NCI-H510A treated with DMSO at 0.1 percent for 48 hours (cell line): ENCODE results near the gene PIK3C2B.
"Not testable (repeated sequence)": the region's sequence is repeated elsewhere in the genome, so short reads cannot be mapped to it uniquely, and the experiment has no call there.

ENCODE experiments used
- DNase-seq: peaks from one replicate; lab custom pipeline; 2025; lab: John Stamatoyannopoulos, UW

Gene PIK3C2B, protein sequence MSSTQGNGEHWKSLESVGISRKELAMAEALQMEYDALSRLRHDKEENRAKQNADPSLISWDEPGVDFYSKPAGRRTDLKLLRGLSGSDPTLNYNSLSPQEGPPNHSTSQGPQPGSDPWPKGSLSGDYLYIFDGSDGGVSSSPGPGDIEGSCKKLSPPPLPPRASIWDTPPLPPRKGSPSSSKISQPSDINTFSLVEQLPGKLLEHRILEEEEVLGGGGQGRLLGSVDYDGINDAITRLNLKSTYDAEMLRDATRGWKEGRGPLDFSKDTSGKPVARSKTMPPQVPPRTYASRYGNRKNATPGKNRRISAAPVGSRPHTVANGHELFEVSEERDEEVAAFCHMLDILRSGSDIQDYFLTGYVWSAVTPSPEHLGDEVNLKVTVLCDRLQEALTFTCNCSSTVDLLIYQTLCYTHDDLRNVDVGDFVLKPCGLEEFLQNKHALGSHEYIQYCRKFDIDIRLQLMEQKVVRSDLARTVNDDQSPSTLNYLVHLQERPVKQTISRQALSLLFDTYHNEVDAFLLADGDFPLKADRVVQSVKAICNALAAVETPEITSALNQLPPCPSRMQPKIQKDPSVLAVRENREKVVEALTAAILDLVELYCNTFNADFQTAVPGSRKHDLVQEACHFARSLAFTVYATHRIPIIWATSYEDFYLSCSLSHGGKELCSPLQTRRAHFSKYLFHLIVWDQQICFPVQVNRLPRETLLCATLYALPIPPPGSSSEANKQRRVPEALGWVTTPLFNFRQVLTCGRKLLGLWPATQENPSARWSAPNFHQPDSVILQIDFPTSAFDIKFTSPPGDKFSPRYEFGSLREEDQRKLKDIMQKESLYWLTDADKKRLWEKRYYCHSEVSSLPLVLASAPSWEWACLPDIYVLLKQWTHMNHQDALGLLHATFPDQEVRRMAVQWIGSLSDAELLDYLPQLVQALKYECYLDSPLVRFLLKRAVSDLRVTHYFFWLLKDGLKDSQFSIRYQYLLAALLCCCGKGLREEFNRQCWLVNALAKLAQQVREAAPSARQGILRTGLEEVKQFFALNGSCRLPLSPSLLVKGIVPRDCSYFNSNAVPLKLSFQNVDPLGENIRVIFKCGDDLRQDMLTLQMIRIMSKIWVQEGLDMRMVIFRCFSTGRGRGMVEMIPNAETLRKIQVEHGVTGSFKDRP (N-terminal part only)

DNA sequence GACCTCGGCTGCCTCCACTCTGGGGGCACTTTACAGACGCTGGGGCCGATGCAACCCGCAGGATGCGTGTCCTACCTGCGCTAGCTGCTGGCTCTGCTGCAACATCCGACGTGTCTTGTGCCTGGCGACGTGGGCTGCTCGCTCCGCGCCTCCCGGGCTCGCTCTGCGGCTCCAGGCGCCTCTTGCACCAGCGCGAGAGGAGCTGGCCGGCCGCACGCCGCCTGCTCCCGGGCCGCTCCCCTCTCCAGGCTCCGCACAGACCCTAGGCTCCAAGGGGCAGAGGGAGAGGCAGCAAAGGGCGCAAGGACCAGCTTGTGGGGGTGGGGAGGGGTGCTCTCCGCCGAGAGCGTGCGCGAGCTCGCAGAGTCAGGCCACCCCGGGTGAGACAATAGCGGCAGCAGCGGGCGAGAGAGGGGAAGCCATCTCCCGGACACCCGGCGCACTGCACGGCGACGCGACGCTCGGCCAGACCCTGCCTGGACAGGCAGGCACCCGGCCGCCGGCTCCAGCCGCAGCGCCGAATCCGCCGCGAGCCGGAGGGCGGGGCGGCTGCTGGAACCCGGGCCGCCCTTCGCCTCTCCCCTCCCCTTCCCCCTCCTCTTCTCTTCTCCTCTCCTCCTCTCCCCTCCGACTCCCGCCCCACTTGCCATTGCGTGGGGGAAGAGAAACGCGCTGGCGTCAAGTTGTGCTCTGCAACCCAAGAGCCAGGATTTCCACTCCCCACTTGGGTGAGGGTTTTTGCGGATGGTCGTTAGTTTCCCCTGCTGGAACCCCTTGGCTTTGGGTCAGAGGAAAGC is at the start of gene PIK3C2B:
Gene PIK3C2B (minus strand): TSS at position 525 of the 797 bp plus-strand sequence. CDS start 25,003 bp downstream, outside the sequence.
- DNase-seq = peak; percentile 79

DNA sequence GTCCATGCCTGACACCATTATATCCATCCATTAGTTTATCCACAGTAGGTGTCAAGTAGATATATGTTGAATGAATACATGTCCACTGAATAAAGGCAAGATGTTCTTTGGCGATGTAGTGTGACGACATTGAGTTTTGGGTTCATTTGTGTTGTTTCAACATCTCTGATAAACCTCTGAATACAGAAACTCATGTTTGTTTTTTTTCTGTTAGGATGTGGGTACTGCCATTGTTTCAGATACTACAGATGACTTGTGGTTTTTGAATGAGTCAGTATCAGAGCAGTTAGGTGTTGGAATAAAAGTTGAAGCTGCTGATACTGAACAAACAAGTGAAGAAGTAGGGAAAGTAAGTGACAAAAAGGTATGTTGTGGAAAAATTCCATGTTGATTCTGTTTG is 49.7 kb upstream of the PIK3C2B start:
- DNase-seq = no peak

DNA sequence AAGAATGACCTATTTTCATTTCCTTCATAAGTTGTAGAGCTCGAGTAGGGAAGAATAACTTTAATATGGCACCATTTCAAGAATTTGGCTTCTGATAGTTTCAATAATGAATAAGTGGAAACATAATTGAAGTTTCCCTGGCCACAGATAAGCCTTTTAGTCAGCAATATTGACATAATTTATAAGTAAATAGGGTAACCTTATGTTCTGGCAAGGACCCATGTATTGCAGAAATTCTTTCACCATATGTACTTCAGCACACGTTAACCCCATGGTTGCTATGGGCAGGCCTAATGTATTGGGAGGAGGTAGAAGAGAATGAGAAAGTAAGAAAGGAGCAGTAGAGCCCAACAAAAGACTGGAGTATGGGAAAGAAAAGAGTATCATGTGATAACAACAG is 47.0 kb upstream of the PIK3C2B start:
- DNase-seq = no peak

DNA sequence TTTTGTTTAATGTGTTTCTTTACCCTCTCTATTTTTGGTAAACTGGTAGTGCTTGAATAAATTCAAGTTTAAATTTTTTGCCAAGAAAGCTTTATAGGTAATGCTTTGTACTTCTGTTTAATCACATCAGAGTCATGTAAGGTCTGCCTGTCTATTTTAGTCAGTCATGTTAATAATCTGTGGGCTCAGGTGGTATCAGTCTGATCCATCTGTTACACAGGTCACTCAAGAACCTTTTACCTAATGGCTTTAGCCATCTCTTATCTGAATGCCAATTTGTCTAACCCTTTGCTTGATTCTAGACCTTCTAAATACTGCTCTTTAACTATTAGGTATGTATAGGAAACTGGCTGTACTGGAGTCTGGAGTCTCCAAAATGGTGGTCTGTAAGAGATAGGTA is 38.2 kb upstream of the PIK3C2B start:
- no peak for DNase-seq

DNA sequence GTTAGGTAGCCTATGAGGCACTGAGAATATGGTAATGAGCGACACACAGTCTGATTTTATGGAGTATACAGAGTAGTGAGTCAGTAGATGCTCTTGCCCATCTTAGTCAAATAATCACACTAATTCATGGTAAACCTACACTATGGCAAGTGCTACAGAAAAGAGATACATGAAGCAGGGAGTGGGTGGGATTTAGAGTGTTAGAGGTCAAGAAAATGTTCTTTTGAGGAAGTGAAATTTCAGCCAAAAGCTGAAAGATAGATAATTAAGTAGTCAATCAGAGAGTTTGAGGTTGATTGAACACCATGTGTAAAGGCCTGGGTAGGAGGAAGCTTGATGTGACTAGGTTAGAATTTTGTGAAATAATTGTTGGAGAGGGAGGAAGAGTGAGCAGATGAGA is 36.3 kb upstream of the PIK3C2B start:
- DNase-seq = no peak

DNA sequence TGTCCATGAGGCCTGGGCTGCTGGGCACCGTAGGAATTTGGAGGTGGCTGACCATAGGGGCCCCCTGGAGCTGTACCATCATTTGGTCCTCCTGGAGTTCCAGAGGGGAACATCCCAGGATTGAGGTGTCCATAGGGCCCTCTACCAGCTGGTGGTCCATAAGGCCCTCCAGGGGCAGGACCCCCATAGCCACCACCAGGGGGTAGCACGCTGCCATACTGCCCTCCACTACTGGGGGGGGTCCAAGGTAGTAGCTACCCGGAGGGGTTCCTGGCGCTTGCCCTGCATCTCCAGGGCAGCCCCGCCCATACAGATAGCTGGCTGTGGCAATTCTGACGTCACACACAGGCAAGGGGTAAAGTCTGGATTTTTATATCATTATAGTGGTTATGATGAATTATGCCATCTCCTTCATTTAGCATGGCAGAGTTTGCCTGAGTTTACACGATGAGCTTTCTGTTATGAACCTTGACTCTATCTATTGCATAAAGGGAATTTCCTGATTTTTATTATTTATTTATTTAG is 34.8 kb upstream of the PIK3C2B start:
- DNase-seq = no peak

DNA sequence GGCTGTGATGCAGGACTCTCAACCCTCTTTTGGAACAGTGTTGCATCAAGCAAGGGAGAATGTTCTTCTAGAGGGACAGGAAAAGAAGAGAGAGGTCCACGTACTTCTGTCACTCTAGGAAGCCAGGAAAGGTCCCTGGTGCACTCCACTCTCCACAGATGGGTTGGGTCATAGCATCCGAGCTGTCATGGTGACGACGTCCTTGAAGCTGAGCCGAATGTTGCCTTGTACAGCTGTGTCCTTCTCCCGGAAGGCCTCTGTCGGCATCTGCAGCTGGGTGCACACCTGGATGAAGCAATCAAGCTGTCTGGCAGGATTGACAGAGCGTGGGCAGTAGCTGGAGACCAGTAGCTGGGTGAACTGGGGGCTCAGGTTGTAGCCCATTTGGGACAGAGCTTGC is 34.1 kb upstream of the PIK3C2B start:
- no peak for DNase-seq

DNA sequence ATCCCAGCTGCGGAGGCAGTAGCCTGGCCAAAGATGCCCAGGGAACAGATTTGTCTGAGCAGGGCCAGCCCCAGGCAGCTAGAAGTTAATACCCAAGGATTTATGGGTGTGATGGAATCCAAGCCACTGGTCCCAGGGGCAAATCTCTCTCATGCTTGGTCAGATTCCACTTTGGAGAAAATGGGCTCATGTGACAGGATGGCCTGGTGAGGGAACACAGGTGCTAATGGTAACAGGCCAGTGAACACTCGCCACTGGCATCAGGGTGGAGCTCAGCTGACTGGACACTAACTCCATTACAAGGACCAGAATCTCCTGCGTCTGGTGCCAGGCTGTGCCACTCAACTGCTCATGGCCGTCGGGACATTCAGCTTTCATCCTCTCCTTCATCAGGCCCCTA is 33.6 kb upstream of the PIK3C2B start:
- no peak for DNase-seq

DNA sequence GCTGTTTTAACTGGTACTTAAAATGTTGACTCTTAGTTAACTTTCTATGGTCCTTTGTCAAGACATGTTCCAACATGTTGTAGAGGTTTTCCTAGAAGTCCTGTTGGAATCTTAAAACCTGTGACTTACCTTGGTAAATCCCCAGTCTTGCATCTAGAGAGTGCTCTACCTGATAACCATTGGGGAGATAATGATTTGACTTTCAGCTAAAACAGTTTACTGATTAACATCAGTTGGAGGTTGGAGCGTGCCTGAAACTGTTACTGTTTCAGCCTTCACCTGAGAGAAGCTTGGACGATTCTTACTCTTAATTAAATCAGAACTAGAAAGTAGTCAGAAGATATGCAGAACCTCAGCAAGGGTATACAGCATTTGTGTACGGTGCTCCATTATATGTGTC is 30.4 kb upstream of the PIK3C2B start:
- DNase-seq = no peak

DNA sequence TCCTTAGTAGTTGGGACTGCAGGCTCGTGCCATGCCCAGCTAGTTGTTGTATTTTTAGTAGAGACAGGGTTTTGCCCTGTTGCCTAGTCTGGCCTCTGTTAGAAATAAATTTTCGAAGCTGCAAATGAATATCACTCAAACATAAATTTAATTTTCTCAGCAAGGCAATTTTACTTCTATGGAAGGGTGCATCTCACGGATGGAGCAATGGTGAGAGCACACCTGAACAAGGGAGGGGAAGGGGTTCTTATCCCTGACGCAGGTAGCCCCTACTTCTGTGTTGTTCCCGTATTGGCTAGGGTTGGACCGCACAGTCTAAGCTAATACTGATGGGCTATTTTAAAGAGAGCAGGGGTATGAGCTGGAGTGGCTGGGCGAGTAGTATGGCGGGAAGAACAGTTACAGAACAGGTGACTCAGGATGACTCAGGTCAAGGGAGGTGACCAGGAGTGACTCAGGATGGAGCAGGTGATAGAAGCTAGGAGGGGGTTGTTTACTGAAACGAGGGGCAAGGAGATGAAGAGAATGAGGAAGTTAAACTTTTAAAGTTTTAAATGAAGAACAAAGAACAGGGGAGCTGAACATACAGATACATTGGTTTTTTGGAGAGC is 29.1 kb upstream of the PIK3C2B start:
- DNase-seq = no peak

DNA sequence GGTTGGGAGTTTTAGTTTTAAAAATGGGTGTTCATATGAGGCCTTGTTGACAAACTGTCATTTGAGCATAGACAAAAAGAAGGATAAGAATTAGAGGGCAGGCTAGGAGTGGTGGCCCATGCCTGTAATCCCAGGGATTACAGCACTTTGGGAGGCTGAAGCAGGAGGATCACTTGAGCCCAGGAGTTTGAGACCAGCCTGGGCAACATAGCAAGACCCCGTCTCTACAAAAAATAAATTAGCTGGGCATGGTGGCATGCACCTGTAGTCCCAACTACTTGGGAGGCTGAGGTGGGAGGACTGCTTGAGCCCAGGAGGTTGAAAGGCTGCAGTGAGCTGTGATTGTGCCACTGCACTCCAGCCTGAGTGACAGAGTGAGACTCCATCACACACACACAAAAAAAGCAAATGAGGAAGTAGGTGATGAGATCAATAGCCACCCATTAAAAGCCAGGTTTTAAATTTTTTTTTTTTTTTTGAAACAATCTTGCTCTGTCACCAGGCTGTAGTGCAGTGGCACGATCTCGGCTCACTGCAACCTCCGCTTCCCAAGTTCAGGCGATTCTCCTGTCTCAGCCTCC is 27.4 kb upstream of the PIK3C2B start:
- DNase-seq = not testable (repeated sequence)

DNA sequence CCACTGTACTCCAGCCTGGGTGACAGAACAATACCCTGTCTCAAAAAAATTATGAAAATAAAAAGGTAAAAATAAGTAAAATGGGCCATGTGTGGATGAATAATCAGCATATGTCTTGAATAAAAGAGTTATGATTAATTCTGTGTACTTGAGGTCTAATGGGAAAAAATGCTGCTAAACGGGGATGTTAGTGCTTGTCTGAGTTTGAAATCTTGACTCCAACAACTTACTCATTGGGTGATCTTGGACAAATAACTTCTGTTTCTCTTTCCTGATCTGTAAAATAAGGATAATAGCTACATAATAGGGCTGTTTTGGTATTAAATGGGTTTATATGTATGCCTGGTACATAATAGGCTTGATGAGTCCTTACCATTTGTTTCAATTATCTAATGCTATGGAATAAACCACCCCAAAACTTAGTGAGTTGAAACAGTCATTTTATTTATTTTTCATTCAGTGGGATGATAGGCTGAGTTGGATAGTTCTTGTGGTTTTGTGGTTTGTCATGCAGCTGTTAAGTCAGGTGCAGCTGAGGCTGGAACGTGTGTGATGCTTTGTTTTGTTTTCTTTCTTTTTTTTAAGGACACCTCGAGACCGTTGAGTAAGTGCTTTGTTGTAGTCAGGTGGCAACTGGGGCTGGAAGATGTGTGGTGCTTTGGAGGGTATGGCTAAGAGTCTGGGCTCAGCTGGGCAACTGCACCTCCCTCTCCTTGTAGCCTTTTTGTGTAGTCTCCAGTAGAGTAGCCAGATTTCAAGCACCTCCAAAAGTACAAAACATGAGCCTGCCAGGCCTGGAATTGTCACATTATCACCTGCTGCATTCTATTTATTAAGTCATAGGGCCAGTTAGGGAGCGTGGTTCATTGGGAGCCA is 26.5 kb upstream of the PIK3C2B start:
- DNase-seq = peak; percentile 71

DNA sequence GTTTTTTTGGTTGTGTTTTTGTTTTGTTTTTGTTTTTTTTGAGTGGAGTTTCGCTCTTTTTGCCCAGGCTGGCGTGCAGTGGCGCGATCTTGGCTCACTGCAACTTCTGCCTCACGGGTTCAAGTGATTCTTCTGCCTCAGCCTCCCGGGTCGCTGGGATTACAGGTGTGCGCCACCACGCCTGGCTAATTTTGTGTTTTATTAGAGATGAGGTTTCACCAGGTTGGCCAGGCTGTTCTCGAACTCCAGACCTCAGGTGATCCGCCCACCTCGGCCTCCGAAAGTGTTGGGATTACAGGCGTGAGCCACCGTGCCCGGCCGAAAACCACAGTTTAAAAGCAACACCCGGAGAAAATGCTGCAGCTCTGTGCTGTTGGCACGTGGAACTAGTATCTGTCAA is 22.8 kb upstream of the PIK3C2B start:
- DNase-seq = not testable (repeated sequence)

DNA sequence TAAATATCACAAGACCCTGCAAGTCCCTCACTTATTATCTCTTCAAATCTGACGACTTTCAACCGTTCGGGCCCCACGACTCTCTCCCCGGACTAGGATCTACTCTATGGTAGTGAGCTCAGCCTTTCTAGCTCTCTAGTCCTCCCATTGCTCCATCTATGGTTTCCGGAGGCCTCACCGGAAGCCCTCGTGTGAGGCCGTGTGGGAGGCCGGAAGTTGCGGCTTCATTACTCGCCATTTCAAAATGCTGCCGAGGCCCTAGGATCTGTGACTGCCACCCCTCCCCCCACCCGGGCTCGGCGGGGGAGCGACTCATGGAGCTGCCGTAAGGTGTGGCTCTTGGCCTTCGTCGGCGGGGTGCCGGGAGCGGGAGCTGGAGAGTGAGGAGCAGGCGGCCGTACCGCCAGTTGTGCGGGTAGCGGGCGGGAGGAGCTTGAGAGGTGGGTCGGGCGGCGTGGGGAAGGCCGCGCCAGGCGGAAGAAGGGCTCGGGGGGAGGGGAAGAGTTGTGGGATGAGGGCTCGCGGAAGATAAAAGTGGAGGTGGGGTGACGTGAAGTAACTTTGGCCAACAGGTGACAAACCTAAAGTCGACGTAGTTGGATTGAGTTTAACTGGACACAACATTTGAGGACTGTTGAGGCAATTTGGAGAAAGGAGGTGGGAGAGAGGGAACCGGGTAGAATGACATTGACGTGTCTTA is 21.7 kb upstream of the PIK3C2B start, which contains the start of gene MDM4:
Gene MDM4 (plus strand): TSS at position 227 of the 700 bp plus-strand sequence. CDS start 9,113 bp downstream, outside the sequence.
- peak; percentile 95 for DNase-seq

DNA sequence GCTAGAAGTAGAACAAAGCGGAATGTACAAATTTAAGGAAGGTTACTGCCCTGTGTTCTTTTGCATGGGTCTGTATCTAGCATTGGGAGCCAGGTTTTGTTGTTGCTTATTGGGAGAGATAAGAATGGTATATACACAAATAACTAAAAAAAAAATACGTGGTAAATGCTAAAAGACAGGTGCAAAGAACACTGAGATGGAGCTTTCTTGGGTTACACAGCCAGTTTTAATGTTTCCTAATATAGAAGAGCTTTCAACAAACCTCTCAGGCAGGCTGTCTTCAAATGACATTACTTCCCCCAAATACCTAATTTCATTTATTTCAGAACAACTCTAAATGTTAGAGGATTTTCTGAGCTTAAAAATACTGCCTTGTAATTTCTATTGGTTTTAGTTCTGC is 20.2 kb upstream of the PIK3C2B start:
- no peak for DNase-seq

DNA sequence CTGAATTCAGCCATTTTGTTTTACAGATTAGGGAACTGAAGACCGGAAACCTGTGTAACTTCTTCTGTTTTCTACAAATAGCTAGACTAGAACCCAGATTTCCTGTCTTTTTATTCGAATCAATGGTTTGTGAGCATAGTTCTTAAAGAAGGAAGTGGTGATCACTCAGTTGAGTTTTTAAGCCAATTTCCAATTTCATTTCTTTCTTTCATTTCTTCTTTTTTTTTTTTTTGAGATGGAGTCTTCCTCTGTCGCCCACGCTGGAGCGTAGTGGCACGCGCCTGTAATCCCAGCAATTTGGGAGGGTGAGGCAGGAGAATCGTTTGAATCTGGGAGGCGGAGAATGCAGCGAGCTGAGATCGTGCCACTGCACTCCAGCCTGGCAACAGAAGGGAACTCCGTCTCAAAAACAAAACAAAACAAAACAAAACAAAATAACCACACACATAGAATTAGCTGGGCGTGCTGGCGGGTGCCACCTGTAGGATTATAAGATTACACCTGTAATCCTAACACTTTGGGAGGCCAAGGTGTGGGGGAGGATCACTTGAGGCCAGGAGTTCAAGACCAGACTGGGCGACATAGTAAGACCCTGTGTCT is 18.6 kb upstream of the PIK3C2B start:
- DNase-seq = no peak

DNA sequence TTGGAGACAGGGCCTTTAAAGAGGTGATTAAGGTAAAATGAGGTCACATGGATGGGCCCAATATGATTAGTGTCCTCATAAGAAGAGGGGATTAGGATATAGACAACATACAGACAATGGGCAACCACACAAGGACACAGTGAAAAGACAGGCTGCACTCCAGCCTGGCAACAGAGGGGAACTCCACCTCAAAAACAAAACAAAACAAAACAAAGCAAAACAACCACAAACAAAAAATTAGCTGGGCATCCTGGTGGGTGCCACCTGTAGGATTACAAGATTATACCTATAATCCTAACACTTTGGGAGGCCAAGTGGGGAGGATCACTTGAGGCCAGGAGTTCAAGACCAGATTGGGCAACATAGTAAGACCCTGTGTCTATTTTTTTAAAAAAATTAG is 16.8 kb upstream of the PIK3C2B start:
- DNase-seq = no peak

DNA sequence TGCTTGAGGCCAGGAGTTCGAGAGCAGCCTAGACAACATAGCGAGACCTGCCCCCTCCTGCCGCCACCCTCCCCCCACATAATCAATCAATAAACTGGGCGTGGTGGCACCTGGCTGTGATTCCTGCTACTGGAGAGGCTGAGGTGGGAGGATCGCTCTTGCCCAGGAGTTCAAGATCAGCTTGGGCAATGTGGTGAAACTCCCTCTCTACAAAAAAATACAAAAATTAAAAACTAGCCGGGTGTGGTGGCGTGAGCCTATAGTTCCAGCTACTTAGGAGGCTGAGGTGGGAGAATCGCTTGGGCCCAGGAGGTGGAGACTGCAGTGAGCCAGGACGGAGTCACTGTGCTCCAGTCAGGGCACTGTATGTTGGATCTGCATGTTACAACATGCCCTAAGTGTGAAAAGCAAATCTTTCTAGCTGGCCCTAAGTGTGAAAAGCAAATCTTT is 14.6 kb upstream of the PIK3C2B start:
- DNase-seq = no peak
